Endothelial cell of umbilical vein (primary cell): ENCODE measurements around the gene LYRM2.

Experiments
- EZH2 ChIP-seq: IDR thresholded peaks from 2 replicates; pipeline ENCODE4 v1.6.1; 2012; ENCODE audit warnings: borderline replicate concordance, low read depth, mild to moderate bottlenecking, moderate library complexity, low read length, inconsistent platforms; ENCODE audit not compliant: severe bottlenecking
- FOS ChIP-seq: IDR thresholded peaks from 2 replicates; pipeline ENCODE4 v1.6.1; 2011; ENCODE audit warnings: mild to moderate bottlenecking, low read length, moderate library complexity, borderline replicate concordance; ENCODE audit not compliant: insufficient read depth
- GATA2 ChIP-seq: IDR thresholded peaks from 2 replicates; pipeline ENCODE4 v1.7.0; 2011; ENCODE audit warnings: low read depth, mild to moderate bottlenecking, moderate library complexity, mixed read lengths, low read length; ENCODE audit not compliant: insufficient read length, insufficient read depth
- JUN ChIP-seq: IDR thresholded peaks from 2 replicates; pipeline ENCODE4 v1.6.1; 2011; ENCODE audit warnings: borderline replicate concordance, low read depth; ENCODE audit not compliant: insufficient read length, insufficient read depth
- MAX ChIP-seq: IDR thresholded peaks from 2 replicates; pipeline ENCODE4 v1.6.1; 2011; ENCODE audit not compliant: insufficient read depth, insufficient read length
- MYC ChIP-seq: IDR thresholded peaks from one replicate; pipeline ENCODE4 v1.6.1; 2011; ENCODE audit warnings: mild to moderate bottlenecking, low read depth, low read length
- POLR2A ChIP-seq: IDR thresholded peaks from 2 replicates; pipeline ENCODE4 v1.6.1; 2012; ENCODE audit warnings: low read depth, mild to moderate bottlenecking, control low read depth, low read length
- POLR2AphosphoS5 ChIP-seq: IDR thresholded peaks from 2 replicates; pipeline ENCODE4 v1.6.1; 2012; ENCODE audit warnings: low read depth, mild to moderate bottlenecking, control low read depth, low read length, moderate library complexity; ENCODE audit not compliant: insufficient read depth
- TF ChIP-seq, protein P1 (sequence below), 2 donors: IDR thresholded peaks; 1 replicate in 1 of 2; 2 replicates in 1 of 2; pipeline ENCODE4 v1.5.1; 2011; ENCODE audit warnings: low read length in 2 of 2, mild to moderate bottlenecking in 2 of 2, moderate library complexity in 2 of 2, control low read depth in 1 of 2, inconsistent platforms in 1 of 2, low read depth in 1 of 2; ENCODE audit not compliant: insufficient read depth in 1 of 2; ENCODE audit errors: extremely low read depth in 1 of 2

DNA sequence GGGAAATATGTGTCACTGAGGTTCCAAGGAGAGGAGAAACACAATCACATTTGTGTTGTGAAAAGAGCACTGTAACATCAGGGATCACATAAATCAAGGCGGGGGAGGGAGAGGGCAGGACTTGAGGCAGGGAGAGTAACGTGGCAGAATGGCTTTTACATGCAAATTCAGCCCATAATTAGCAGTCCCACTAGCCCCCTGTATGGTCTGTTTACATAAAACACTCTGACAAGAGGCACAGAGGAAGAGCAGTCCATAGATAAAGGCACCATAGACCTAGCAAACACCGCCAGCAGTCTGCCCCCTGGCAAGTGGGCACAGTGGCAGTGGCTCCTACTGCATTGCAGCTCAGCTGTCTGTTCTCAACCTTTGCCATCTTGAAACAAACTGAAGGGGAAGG is 82.7 kb downstream of the LYRM2 start:
- TF ChIP-seq POLR2AphosphoS5, result no peak
- TF ChIP-seq FOS, result no peak
- TF ChIP-seq, protein P1, sequence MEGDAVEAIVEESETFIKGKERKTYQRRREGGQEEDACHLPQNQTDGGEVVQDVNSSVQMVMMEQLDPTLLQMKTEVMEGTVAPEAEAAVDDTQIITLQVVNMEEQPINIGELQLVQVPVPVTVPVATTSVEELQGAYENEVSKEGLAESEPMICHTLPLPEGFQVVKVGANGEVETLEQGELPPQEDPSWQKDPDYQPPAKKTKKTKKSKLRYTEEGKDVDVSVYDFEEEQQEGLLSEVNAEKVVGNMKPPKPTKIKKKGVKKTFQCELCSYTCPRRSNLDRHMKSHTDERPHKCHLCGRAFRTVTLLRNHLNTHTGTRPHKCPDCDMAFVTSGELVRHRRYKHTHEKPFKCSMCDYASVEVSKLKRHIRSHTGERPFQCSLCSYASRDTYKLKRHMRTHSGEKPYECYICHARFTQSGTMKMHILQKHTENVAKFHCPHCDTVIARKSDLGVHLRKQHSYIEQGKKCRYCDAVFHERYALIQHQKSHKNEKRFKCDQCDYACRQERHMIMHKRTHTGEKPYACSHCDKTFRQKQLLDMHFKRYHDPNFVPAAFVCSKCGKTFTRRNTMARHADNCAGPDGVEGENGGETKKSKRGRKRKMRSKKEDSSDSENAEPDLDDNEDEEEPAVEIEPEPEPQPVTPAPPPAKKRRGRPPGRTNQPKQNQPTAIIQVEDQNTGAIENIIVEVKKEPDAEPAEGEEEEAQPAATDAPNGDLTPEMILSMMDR (IDR thresholded peaks at IDR 0.05; ENCODE audit: extremely low read depth in 1 of 2, insufficient read depth in 1 of 2, low read depth in 1 of 2, low read length in 2 of 2), result no peak
- no peak for TF ChIP-seq POLR2A
- TF ChIP-seq GATA2, result no peak
- TF ChIP-seq EZH2, result no peak
- TF ChIP-seq MAX, result no peak
- no peak for TF ChIP-seq JUN
- TF ChIP-seq MYC, result no peak
